Limb (tissue), 2 donors: ENCODE measurements around the gene CDH4.
"Not testable (repeated sequence)": the region's sequence is repeated elsewhere in the genome, so short reads cannot be mapped to it uniquely, and the experiment has no call there.

Source experiments
- DNase-seq, 2 donors: peaks; one replicate each; pipeline ENCODE4 v3.0.0-alpha.2; 2016; ENCODE audit errors: extremely low spot score in 2 of 2

The CDH4 gene

DNA sequence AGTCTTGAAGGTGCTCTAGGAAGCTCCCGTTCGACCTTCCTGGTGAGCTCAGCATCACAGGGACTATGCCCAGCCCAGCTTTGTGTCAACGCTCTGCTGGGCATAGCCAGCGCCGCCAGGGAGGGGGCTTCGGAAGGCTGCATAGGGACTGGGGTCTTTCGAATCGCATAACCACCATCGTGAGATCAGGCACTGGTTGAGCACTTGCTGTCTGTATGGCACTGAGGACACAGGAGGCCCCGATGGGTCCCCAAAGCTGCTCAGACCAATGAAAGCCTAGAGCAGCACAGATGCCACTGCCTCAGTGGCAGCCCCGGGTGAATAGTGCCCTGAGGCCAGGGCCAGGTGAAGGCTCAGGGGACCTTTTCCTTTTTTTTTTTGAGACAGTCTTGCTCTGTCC lies 716.9 kb downstream of the CDH4 start:
- DNase-seq, result no peak

DNA sequence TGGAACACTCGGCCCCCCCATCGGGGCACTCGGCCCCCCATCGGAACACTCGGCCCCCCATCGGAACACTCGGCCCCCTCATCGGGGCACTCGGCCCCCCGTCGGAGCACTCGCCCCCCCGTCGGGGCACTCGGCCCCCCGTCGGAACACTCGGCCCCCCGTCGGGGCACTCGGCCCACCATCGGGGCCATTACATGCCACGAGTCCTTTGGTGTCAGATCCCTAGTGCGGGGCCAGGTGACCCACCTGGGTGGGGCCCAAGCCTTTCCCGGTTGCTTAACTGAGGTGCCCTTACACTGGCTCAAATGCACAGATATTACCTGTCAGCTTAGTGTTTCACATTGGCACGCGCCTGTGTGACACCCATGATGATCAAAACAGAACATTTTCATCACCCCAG lies 717.7 kb downstream of the CDH4 start:
- DNase-seq, result no peak

DNA sequence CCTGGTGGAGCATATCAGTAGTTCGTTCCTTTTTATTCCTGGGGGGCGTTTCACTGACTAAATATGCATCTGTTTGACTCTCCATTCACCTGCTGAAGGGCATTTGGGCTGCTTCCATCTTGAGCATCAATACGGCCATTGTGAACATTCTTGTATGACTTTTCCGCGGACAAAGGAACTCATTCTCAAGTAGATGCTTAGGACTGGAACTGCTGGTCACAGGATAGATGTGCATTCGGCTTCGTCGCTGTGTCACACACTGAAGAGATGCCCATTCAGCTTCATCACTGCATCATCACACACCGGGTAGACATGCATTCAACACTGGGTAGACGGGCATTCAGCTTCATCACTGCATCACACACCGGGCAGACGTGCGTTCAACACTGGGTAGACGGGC lies 718.3 kb downstream of the CDH4 start:
- no peak for DNase-seq

DNA sequence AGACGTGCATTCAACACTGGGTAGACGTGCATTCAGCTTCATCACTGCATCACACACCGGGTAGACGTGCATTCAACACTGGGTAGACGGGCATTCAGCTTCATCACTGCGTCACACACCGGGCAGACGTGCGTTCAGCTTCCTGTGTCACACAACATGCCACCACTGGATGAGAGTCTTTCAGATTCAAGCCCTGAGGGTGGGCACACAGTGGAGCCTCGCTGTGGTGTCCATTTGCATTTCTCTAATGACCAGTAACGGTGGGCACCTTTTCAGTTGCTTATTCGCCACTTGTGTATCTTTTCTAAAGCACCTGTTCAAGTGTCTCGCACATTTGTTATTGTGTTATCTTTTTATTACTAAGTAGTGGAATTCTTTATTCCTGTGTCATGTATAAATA lies 719.5 kb downstream of the CDH4 start:
- not testable (repeated sequence) for DNase-seq

DNA sequence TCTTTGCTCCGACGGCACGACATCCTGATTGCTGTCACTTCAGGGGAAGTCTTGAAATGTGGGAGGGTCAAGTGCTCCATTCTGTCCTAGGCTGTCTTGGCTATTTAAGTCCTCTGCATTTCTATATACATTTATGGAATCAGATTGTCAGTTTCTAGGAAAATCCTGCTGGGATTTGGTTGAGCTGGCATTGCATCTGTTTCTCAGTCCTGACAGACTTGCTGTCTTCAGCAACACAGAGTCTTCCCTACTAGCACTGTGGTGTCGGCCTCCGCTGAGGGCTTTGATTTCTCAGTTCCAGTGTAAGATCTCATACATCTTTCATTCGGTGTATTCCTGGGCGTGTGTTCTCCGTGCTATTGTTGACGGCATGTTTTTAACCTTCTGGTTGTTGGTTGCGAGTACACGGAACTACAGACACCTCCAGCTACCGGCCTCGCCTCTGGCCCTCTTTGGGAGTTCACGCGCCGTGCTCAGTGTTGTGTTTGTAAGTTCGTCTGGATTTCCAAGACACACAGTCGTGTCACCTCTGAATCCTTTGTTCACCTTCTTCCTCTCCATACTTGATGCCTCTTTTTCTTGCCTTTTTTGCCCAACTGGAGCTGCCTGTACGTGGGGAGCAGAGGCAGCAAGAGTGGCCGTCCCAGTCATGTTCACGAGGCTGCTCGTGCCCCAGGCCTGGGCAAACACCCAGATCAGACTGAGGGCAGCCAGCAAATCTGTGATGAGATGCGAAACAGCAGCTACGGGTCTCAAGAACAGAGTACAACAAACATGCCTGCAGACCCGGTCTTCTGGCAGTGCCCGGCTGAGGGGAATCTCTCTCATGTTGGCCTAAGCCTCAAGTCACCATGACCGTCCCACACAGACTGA lies 720.8 kb downstream of the CDH4 start:
- no peak for DNase-seq

DNA sequence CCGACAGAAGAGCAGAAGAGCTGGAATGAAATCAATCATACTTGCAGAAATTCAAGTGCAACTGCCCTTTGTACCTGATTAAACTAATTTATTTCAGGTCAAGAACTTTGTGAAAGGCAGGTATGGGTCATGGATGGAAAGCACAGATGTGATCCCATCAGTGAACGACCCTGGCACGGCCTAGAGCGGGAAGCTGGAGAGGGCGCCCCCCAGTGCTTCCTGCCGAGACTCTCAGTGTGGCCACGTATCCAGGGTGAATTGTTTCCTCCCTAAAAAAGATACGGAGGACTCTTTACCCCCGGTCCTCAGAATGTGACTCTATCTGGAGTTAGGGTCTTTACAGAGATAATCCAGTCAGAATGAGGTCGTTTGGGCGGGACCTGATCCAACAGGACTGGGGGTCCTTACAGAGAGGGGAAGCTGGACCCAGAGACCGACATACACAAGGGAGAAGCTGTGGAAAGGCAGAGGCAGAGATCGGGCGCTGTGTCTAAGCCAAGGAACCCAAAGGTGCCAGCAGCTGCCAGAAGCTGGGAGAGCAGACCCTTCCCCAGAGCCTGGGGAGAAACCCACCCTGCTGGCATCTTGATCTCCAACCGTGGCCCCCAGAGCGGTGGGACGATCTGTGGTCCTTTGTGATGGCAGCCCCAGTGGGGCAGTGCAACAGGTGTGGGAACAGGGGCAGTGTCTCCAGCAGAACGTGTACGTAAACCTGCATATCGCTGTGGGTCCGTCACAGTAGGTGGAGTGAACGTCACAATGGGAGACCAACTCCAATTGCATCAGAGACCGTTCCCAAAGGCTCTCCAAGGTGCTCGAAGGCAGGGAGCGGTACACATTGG lies 721.7 kb downstream of the CDH4 start:
- DNase-seq, result no peak

DNA sequence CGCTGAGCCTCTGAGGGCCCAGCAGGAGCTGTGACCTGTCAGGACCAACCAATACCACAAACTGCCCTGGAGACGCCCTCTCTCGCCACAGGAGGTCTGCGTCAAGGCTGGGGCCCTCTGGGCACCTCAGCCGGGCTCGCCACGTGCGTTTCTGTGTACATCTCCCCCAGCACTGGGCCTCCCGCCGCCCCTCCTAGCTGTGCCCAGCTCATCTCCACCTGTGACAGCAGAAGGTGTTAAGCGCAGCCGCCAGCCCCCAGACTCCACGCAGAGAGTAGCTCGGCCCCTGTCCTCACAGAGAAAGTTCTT lies 722.2 kb downstream of the CDH4 start:
- no peak for DNase-seq

DNA sequence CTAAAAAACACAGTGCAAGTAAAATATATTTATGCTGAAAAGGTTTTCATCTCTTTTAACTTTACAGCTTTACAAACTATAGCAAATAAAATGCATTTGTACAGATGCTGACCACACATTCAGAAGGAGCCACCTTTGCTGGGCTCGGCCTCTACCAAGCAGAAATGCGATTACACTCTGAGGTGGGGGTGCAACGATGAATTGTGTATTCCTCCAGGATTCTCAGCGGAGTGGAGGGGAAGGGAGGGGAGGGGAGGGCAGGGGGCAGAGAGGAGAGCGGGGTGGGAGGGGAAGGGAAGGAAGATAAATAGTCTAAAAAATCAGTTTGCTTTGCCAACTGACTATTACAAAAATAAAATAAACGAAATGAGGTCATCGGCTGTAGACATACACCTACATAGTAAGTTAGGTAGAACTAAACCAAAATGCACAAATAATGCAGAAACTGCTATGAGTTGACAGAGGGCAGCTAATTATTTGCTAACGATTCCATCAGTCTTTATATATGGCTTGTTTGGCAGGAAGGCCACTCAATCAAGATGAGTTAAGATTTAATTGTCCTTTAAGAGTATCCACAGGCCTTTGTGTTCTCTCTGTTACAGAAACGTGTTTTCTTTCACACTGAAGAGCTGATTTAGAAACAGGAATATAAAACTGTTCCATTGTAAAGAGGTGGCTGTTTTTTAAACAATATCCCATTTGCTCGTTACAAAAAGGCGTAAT lies 723.5 kb downstream of the CDH4 start:
- DNase-seq, result no peak

DNA sequence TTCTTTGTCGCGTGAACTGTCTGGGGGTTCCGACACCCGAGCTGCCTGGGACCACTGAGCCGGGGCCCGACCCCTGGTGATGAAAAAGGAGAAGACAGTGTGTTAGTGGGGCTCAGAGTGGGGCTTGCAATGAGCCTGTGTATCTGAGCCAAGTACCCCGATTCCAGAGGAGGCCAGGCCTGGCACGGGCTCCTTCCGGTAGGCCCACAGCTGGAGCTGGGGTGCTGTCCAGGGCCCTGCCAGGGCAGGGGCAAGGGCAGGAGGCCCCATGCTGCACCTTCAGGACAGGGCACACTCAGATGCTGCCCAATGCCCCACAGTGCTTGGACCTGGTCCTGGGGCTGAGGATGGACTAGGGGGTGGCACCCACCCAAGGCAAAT lies 724.2 kb downstream of the CDH4 start:
- DNase-seq, result no peak

DNA sequence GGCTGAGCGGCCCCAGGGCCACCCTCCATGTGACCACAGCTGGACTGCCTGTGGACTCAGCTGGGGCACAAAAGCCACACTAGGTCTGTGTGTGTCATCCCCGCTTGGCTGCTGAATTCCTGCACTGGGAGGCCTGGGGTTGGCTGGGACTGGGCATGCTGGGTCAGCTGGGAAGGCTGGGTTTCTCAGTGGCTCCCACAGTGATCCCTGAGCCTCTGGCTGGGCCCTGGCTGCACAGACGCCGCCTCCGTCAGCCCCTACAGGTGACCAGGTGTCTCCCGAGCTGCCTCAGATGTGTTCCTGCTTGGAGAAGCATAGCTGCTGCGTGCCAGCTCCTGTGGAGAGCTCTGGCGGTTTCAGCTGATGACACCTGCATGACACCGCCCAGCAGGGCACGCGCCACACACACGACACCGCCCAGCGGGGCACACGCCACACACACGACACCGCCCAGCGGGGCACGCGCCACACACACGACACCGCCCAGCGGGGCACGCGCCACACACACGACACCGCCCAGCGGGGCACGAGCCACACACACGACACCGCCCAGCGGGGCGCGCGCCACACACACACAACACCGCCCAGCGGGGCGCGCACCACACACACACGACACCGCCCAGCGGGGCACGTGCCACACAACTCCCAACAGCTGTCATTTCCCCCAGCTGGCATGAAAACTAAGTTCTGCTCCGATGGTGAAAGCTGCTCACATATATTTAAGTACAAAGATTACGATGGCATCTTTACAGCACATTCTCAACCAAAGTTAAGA lies 724.8 kb downstream of the CDH4 start:
- DNase-seq, result no peak

DNA sequence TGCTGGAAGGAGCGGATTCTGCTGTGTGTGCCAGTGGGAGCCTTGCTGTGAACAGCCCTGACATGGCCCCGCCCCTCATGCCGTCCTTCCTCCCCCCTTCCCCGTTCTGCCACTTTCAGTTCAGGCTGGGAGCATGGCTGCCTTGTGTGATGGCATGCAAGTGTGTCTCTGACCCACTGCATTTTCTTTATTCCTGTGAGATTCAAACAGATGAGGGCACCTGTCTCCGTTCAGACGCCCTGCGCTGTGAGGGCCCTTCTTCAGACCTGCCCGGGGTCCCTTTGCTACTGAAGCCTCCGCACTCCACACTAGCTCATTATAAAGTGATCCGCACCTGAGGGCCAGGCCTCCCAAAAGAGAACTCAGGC lies 725.3 kb downstream of the CDH4 start:
- DNase-seq, result no peak

DNA sequence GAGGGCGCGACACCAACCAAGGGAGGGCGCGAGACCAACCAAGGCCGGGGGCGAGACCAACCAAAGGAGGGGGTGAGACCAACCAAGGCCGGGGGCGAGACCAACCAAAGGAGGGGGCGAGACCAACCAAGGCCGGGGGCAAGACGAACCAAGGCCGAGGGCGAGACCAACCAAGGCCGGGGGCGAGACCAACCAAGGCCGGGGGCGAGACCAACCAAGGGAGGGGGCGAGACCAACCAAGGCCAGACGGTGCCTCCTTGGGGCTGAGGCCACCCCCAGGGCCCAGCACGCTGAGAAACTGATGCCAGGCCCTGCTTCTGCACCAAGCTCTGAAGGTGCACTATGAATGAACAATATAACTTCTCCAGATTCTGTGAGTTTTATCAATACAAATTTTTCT lies 726.4 kb downstream of the CDH4 start:
- no peak for DNase-seq

DNA sequence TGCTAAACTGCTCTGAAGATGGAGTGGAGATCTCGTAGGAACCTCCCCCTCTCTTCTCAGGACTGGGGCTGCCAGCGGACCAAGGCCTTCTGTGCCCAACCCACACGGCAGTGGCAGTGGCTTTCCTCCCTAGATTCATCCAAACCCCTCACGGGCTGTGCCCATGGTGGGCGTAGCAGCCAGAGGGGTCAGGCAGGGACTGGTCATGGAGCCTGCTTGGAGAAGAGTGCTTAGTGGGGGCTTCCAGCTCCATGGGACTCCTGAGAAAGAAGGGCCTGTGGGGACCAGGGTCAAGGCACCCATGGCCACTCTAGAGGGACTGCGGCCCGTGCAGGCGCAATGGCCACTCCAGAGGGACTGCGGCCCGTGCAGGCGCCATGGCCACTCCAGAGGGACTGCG lies 727.0 kb downstream of the CDH4 start:
- DNase-seq, result no peak

DNA sequence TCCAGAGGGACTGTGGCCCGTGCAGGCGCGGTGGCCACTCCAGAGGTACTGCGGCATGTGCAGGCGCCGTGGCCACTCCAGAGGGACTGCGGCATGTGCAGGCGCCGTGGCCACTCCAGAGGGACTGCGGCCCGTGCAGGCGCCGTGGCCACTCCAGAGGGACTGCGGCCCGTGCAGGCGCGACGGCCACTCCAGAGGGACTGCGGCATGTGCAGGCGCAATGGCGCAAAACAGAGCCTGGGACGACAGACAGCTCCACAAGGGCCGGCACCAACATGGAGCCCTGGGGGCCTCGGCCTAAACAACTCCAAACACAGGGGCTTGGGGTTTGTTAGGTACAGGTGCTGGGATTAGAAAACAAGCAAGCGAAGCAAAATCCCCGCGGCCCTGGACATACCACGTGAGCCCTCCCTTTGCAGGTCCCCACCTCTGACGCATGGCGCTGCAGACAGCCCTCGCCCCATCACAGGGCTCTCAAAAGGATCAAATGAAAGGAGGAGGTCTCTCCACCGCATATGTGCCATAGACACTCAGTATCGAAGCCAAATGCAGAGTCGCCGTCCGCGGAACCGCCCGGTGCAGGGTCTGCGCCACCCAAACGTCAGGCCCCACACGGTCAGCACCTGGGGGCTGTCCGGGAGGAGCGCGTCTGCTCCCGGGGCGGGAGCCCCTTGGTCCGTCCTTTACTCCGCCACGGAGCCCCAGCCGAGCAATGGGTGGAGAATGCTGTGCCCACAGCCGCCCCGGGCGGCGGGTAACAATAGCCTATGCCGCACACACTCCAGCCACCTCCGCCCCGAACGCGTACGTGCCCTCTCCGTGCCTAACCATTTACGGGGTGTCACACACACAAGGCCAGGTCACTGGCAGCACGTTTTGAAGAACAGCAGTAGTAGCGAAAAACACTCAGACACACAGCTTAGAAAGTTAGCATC lies 727.9 kb downstream of the CDH4 start:
- no peak for DNase-seq

DNA sequence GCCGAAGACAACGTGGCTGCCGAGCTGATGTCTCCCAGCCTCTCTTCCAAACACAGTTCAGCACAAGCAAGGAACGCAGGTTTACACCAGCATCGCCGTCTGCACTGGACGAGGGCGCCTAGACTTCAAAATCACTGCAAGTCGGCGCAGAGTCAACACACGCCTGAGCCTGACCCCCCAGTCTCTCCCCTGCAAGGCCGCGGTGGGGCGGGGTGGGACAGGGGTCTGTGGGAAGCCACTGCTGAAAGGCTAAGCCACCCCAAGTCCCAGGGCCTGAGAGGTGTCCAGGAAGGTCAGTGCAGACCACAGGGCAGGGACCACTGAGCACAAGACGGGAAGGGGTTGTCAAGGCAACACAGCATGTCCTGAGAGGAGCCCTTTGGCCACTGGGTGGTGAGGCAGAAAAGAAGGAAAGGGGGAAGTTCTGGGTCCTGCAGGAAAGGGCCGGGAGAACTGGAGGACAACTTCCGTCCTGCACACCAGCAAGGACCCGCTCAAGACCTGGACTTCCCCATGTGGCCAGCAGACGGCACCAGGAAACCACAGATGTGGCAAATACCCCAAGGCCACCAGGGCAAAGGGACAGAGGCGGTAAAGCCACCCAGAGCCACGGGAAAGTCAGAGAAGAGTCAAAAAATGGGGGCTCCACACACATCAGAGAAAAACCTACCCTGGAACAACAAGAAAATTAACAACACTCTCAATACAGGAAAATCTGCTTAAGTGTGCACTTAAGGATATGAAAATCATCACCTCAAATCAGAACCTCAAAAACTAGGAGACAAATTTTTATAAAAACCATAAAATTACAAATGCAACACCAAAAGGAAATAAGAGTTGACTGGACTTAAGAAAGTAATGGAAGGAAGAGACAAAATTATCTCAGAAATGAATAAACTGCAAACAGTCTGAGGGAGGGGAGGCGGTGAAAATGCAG lies 728.9 kb downstream of the CDH4 start:
- DNase-seq, result no peak

DNA sequence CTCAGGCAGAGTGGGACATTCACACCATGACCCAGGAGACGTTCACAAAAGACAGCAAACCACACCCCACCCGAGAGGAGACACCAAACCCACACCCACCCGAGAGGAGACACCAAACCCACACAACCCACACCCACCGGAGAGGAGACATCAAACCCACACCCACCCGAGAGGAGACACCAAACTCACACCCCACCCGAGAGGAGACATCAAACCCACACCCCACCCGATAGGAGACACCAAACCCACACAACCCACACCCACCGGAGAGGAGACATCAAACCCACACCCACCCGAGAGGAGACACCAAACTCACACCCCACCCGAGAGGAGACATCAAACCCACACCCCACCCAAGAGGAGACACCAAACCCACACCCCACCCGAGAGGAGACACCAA lies 729.6 kb downstream of the CDH4 start:
- not testable (repeated sequence) for DNase-seq

DNA sequence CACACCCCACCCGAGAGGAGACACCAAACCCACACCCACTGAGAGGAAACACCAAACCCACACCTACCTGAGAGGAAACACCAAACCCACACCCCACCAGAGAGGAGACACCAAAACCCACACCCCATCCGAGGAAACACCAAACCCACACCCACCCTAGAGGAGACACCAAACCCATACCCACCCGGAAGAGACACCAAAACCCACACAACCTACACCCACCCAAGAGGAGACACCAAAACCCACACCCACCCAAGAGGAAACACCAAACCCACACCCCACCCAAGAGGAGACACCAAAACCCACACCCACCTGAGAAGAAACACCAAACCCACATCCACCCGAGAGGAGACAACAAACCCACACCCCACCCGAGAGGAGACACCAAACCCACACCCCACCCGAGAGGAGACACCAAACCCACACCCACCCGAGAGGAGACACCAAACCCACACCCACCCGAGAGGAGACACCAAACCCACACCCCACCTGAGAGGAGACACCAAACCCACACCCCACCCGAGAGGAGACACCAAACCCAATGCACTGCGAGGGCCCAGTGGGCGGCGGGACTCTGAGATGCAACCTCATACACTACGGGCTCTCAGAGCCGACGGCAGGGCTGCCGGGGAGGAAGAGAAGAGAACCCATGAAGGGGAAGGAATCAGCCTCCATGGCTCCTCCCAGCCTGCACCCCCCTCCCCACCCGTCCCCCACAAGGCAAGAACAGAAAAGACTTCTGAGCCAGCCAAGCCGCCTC lies 730.3 kb downstream of the CDH4 start:
- no peak for DNase-seq

DNA sequence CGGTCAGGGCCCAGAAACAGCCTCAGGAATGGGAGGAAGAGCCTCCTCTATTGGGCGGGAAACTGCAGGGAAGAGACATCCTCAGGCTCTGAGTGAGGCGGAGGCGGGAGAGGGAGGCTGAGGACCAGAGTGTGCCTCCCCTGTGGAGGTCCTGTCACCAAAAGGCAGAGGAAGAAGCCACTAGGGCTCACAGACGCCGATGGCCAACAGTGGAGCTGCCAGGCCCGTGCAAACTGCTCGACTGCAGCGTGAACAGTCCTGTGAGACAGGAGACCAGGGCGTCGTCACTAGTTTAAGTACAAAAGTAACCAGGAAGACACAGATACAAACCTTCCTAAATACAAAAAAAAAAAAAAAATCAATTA lies 730.9 kb downstream of the CDH4 start:
- DNase-seq, result no peak

DNA sequence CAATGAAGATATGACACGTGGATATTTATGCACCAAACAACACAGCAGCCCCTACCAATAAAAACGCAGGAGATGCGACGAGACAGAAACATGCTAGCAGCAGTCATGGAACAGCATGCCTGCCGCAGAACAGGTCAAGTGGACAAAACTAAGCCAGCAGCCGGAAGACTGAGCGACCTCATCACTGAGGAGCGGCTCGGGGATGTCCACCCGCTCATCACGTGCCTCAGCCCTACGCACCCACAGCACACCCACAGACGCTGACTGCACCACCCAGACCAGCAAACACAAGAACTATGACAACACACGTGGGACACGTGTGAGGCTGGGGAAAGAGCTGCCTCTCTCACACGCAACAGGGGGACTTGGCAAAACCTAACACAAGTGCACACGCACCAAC lies 731.9 kb downstream of the CDH4 start:
- no peak for DNase-seq
